Breast epithelium (tissue), 4 donors: ENCODE data around the gene FAM98C. TPM values are rescaled to one million over a fixed set of nuclear protein-coding genes. Genes with fewer than 3 reads are reported as not detected.

Experiments
- DNase-seq, 2 donors: peaks; one replicate each; pipeline ENCODE4 v3.0.0-alpha.2; 2019; ENCODE audit warnings: low spot score in 2 of 2
- H3K27ac ChIP-seq, 2 donors: fragments of 200-600 bp; sonication (generic) in 1 of 2; one replicate each; pipeline ENCODE4 v1.5.1; 2016 to 2019; ENCODE audit warnings: mild to moderate bottlenecking in 1 of 2
- H3K27me3 ChIP-seq, 2 donors: fragments of 200-600 bp; sonication (generic) in 1 of 2; one replicate each; pipeline versions ENCODE4 v1.5.1 to v1.6.0; 2017 to 2019; ENCODE audit warnings: control low read depth in 1 of 2, mild to moderate bottlenecking in 1 of 2
- H3K36me3 ChIP-seq: fragments of 200-600 bp; one replicate; pipeline ENCODE4 v1.5.1; 2019
- H3K4me1 ChIP-seq, 2 donors: fragments of 200-600 bp; sonication (generic); one replicate each; pipeline ENCODE4 v1.5.1; 2016 to 2019; ENCODE audit warnings: control low read depth in 1 of 2
- H3K4me3 ChIP-seq, 3 donors: fragments of 200-600 bp; sonication (generic); 1 replicate in 2 of 3; 2 replicates in 1 of 3; pipeline ENCODE4 v1.5.1; 2016 to 2019; ENCODE audit warnings: mild to moderate bottlenecking in 3 of 3, moderate library complexity in 2 of 3
- H3K9me3 ChIP-seq, 2 donors: fragments of 200-600 bp; sonication (generic) in 1 of 2; one replicate each; pipeline ENCODE4 v1.5.1; 2016 to 2019; ENCODE audit warnings: control low read depth in 1 of 2
- CTCF ChIP-seq, 3 donors: fragments of 450-650 bp; IDR thresholded peaks; one replicate each; pipeline ENCODE4 v1.5.1; 2016 to 2017; ENCODE audit warnings: antibody characterized with exemption in 3 of 3, mild to moderate bottlenecking in 3 of 3, moderate library complexity in 3 of 3
- POLR2A ChIP-seq: fragments of 450-650 bp; IDR thresholded peaks from one replicate; pipeline ENCODE4 v1.6.1; 2016; ENCODE audit warnings: antibody characterized with exemption, mild to moderate bottlenecking, moderate library complexity
- POLR2AphosphoS5 ChIP-seq, 3 donors: sonication (generic); formaldehyde crosslinking; IDR thresholded peaks; one replicate each; pipeline ENCODE4 v1.6.1; 2017; ENCODE audit warnings: antibody characterized with exemption in 3 of 3
- intact Hi-C: fragments of 100-400 bp; cut with DNase I; formaldehyde crosslinking; loops from one replicate; pipeline ENCODE4 v1.15.1; 2023; ENCODE audit warnings: low total_unique reads
- total RNA-seq, 3 donors: library from RNA; depleted of rRNA; stranded (reverse); fragments of >200 nt; gene quantifications; one replicate each; pipeline ENCODE4 v1.1.0, GENCODE V29; 2016

Gene FAM98C
- total RNA-seq, 3 donors from 2014 or later, result 21.1 to 32.6 (median 22.9) TPM

- TF ChIP-seq POLR2A, result no peak
- no peak for TF ChIP-seq CTCF (IDR thresholded peaks at IDR 0.05)
- TF ChIP-seq POLR2AphosphoS5 (IDR thresholded peaks at IDR 0.05), result no peak
- DNase-seq, result no peak
- Histone ChIP-seq H3K4me3 (no peak overlapping the region), H3K27me3 (peaks cover 5 to 29% of the 10 kb centered on the region in 2 donors), H3K27ac (no peak overlapping the region), H3K36me3 (no peaks in the 10 kb centered on the region), H3K9me3 (no peaks in the 10 kb centered on the region), H3K4me1 (no peaks in the 10 kb centered on the region)
- intact Hi-C loops, result no loop called here
Observed at GRCh38 chr19:38399537-38399936, 3.4 kb upstream of the FAM98C start.

GRCh38 chr19:38400361-38400760 lies 2.5 kb upstream of the FAM98C start:
- TF ChIP-seq POLR2AphosphoS5 (IDR thresholded peaks at IDR 0.05) (no peak), POLR2A (no peak), CTCF (IDR thresholded peaks at IDR 0.05) (no peak)
- H3K9me3 ChIP-seq, result no peaks in the 10 kb centered on the region
- no peaks in the 10 kb centered on the region for H3K4me1 ChIP-seq
- H3K27me3 ChIP-seq, result peaks cover 4 to 23% of the 10 kb centered on the region in 2 donors
- H3K27ac ChIP-seq, result no peak overlapping the region
- no peak for DNase-seq
- H3K36me3 ChIP-seq, result no peaks in the 10 kb centered on the region
- H3K4me3 ChIP-seq, result no peak overlapping the region
- intact Hi-C loops, result loop anchor here (10.0 kb wide), 1 partner anchor 944 kb away; the partner anchor contains the start of gene SAMD4B

GRCh38 chr19:38401148-38401547 lies 1.7 kb upstream of the FAM98C start:
- no peak overlapping the region for H3K27ac ChIP-seq
- H3K4me1 ChIP-seq, result no peaks in the 10 kb centered on the region
- DNase-seq, result no peak
- intact Hi-C loops, result loop anchor here (10.0 kb wide), 1 partner anchor 944 kb away; the partner anchor contains the start of gene SAMD4B
- peaks cover 0 to 15% of the 10 kb centered on the region in 2 donors for H3K27me3 ChIP-seq
- no peaks in the 10 kb centered on the region for H3K36me3 ChIP-seq
- no peak for TF ChIP-seq POLR2A
- TF ChIP-seq POLR2AphosphoS5 (IDR thresholded peaks at IDR 0.05), result no peak
- TF ChIP-seq CTCF (IDR thresholded peaks at IDR 0.05), result no peak
- no peaks in the 10 kb centered on the region for H3K9me3 ChIP-seq
- no peak overlapping the region for H3K4me3 ChIP-seq

GRCh38 chr19:38402623-38402966 lies 298 bp upstream of the FAM98C start:
- Histone ChIP-seq H3K27me3 (peaks cover 0 to 8% of the 10 kb centered on the region in 2 donors), H3K27ac (peak overlapping the region; percentile 88 to 93), H3K9me3 (no peaks in the 10 kb centered on the region), H3K4me3 (peak overlapping the region; percentile 93 to 99 (median 94)), H3K4me1 (no peaks in the 10 kb centered on the region), H3K36me3 (no peaks in the 10 kb centered on the region)
- no peak for DNase-seq
- no peak for TF ChIP-seq CTCF (IDR thresholded peaks at IDR 0.05)
- no peak for TF ChIP-seq POLR2A
- no peak for TF ChIP-seq POLR2AphosphoS5 (IDR thresholded peaks at IDR 0.05)
- intact Hi-C loops, result loop anchor here (10.0 kb wide), 1 partner anchor 942 kb away; the partner anchor contains the start of gene SAMD4B

GRCh38 chr19:38404858-38405257 lies 2.0 kb downstream of the FAM98C start:
- Histone ChIP-seq H3K4me1 (no peaks in the 10 kb centered on the region), H3K27me3 (no peaks in the 10 kb centered on the region), H3K27ac (no peak overlapping the region), H3K4me3 (no peak overlapping the region), H3K36me3 (no peaks in the 10 kb centered on the region), H3K9me3 (no peaks in the 10 kb centered on the region)
- TF ChIP-seq POLR2A, result no peak
- TF ChIP-seq CTCF (IDR thresholded peaks at IDR 0.05), result no peak
- TF ChIP-seq POLR2AphosphoS5 (IDR thresholded peaks at IDR 0.05), result no peak
- intact Hi-C loops, result loop anchor here (10.0 kb wide), 1 partner anchor 940 kb away; the partner anchor contains the start of gene SAMD4B
- DNase-seq, result no peak
